HepG2 (cell line): ENCODE measurements around the gene ZNF524. TPM values are rescaled to one million over a fixed set of nuclear protein-coding genes. Genes with fewer than 3 reads are reported as not detected.

Experiments
- GABPA ChIP-seq, 2 experiments: IDR thresholded peaks; 2 replicates each; pipeline ENCODE4 v1.6.1; 2011 to 2016; ENCODE audit warnings: low read depth in 2 of 2, low read length in 1 of 2, missing biosample characterization in 1 of 2, missing genetic modification characterization in 1 of 2
- HCFC1 ChIP-seq: fragments of 150-350 bp; IDR thresholded peaks from 2 replicates; pipeline ENCODE4 v1.6.1; 2014; ENCODE audit warnings: low read depth, low read length
- HNRNPK ChIP-seq: fragments of 200-400 bp; formaldehyde crosslinking; IDR thresholded peaks from 2 replicates; pipeline ENCODE4 v1.6.1; 2018; ENCODE audit warnings: low read length, low read depth, moderate library complexity, mild to moderate bottlenecking; ENCODE audit not compliant: poor library complexity, severe bottlenecking
- KAT7 ChIP-seq: IDR thresholded peaks from 2 replicates; pipeline ENCODE4 v1.6.1; 2018; ENCODE audit warnings: borderline replicate concordance, missing compliant biosample characterization
- KDM5A ChIP-seq: fragments of 200-600 bp; sonication (generic); IDR thresholded peaks from 2 replicates; pipeline ENCODE4 v1.7.0; 2018; ENCODE audit warnings: antibody characterized with exemption, mild to moderate bottlenecking, low read length, borderline replicate concordance
- LCORL ChIP-seq, 2 experiments: fragments of 450-650 bp in 1 of 2; sonication (generic) in 1 of 2; formaldehyde crosslinking in 1 of 2; IDR thresholded peaks; 2 replicates each; pipeline versions ENCODE4 v1.5.0 to v1.6.1; 2017 to 2020; ENCODE audit warnings: antibody characterized with exemption in 1 of 2, missing genetic modification reagents in 1 of 2
- MED13 ChIP-seq: sonication (generic); formaldehyde crosslinking; IDR thresholded peaks from 2 replicates; pipeline ENCODE4 v1.5.0; 2020; ENCODE audit warnings: missing genetic modification reagents
- MYC ChIP-seq: sonication (generic); formaldehyde crosslinking; IDR thresholded peaks from 2 replicates; pipeline ENCODE4 v1.9.0; 2021; ENCODE audit warnings: missing genetic modification reagents, borderline replicate concordance
- NCOA5 ChIP-seq: sonication (generic); formaldehyde crosslinking; IDR thresholded peaks from 2 replicates; pipeline ENCODE4 v1.4.0; 2020; ENCODE audit warnings: missing genetic modification reagents
- RBAK ChIP-seq: sonication (generic); formaldehyde crosslinking; IDR thresholded peaks from 2 replicates; pipeline ENCODE4 v1.5.1; 2020; ENCODE audit warnings: mild to moderate bottlenecking, missing genetic modification reagents
- SAP130 ChIP-seq: IDR thresholded peaks from 2 replicates; pipeline ENCODE4 v1.6.1; 2016; ENCODE audit warnings: low read depth
- SMAD1 ChIP-seq: sonication (generic); formaldehyde crosslinking; IDR thresholded peaks from 2 replicates; pipeline ENCODE4 v1.4.0; 2020; ENCODE audit warnings: missing genetic modification reagents, low read depth, mild to moderate bottlenecking, borderline replicate concordance
- TCF12 ChIP-seq, 2 experiments: fragments of 450-650 bp in 1 of 2; sonication (generic) in 1 of 2; formaldehyde crosslinking in 1 of 2; IDR thresholded peaks; 2 replicates each; pipeline versions ENCODE4 v1.6.1 to v1.8.0; 2017 to 2022; ENCODE audit warnings: antibody characterized with exemption in 1 of 2, mild to moderate bottlenecking in 1 of 2, missing genetic modification reagents in 1 of 2, moderate library complexity in 1 of 2
- THAP11 ChIP-seq: IDR thresholded peaks from 2 replicates; pipeline ENCODE4 v1.6.1; 2016; ENCODE audit warnings: missing biosample characterization, missing genetic modification reagents
- ZNF615 ChIP-seq: sonication (generic); formaldehyde crosslinking; IDR thresholded peaks from 2 replicates; pipeline ENCODE4 v1.5.0; 2020; ENCODE audit warnings: mild to moderate bottlenecking, missing genetic modification reagents, borderline replicate concordance
- polyA plus RNA-seq, 8 experiments: library from polyadenylated mRNA; depleted of rRNA in 3 of 8; stranded (reverse) in 7 of 8; unstranded in 1 of 8; fragments of >200 nt; fragmentation: Illumina TruSeq in 4 of 8; extraction: Trizol in 4 of 8; gene quantifications; 2 replicates each; pipeline versions ENCODE4 v1.2.1 to v1.2.3, GENCODE V29; 2011 to 2016; ENCODE audit warnings: low read depth in 4 of 8, missing spikeins in 1 of 8, mixed read lengths in 1 of 8; ENCODE audit not compliant: insufficient read depth in 1 of 8
- total RNA-seq, 5 experiments: library from RNA; depleted of rRNA; stranded (reverse); fragments of >200 nt; fragmentation: Illumina TruSeq; extraction: Trizol; gene quantifications; 2 replicates each; pipeline ENCODE4 v1.2.3, GENCODE V29; 2016; ENCODE audit warnings: low read depth in 1 of 5
- TF ChIP-seq, protein P1 (sequence below): sonication (generic); formaldehyde crosslinking; IDR thresholded peaks from 2 replicates; pipeline ENCODE4 v1.8.1; 2023; ENCODE audit warnings: mild to moderate bottlenecking, missing genetic modification reagents
- TF ChIP-seq, protein P2 (sequence below): sonication (generic); formaldehyde crosslinking; IDR thresholded peaks from 2 replicates; pipeline ENCODE4 v1.8.0; 2022; ENCODE audit warnings: missing genetic modification reagents, mild to moderate bottlenecking, moderate library complexity, borderline replicate concordance
- TF ChIP-seq, protein P3 (sequence below): sonication (generic); formaldehyde crosslinking; IDR thresholded peaks from 2 replicates; pipeline ENCODE4 v1.4.0; 2020; ENCODE audit warnings: missing genetic modification reagents

The ZNF524 gene
- total and polyA plus RNA-seq, 2 of the 13 experiments (the other 11 are each of a cell fraction or from before 2014, with no cell fraction given), result 3.2 to 4.6 TPM

DNA sequence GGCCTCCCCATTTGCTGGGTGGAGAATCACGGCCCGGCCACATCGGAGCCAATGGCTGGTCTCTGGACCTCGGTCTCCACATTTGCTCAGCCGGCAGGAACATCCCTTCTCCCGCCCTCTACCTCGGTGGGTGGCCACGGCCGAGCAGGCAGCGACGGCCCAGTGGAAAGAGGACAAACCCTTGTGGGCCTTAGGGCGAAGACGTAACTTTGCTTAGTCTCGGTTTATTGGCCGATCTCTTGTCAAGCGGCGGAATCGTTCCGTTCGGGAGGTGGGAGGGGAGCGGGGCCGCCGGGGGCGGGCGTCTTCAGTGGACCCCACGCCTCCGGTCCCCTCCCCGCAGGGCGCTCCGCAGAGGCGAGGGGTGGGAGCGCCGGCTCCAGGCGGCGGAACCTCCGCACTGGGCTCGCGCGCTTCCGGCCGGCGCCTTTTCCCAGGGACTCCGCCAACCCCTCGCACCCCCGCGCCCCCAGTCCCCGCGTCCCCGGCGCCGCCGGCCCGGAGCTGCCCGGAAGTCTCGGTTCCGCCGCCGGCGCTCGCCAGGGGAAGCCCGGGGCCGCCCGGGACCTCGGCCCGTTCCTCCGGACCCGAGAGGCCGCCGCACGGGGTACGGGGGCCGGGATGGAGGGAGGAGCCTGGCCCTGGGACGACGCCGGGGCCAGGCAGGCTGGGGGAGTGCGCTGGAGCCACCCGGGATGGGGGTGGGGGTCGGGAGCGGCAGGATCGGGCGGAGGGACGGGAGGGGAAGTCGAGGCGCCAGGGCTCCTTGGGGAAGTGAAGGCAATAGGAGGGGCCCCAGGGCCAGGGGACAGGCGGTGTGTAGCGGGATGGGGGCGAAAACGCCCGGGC is 40.7 kb downstream of the ZNF524 start, which contains the start of gene ZNF580 (continued):
- TF ChIP-seq, protein P1, sequence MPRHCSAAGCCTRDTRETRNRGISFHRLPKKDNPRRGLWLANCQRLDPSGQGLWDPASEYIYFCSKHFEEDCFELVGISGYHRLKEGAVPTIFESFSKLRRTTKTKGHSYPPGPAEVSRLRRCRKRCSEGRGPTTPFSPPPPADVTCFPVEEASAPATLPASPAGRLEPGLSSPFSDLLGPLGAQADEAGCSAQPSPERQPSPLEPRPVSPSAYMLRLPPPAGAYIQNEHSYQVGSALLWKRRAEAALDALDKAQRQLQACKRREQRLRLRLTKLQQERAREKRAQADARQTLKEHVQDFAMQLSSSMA (CRISPR knock-in tag), result no peak
- TF ChIP-seq HNRNPK (peak; percentile 82), SAP130 (CRISPR knock-in tag) (peak; percentile 47), LCORL (IDR thresholded peaks at IDR 0.05) (no peak), LCORL (CRISPR knock-in tag; IDR thresholded peaks at IDR 0.05) (peak; percentile 15; the same call in 1 of the 2 replicates), KDM5A (peak; percentile 94), GABPA (IDR thresholded peaks at IDR 0.05; ENCODE audit: low read depth, low read length) (peak; percentile 75), GABPA (CRISPR knock-in tag; IDR thresholded peaks at IDR 0.05; ENCODE audit: low read depth) (peak; percentile 58), TCF12 (IDR thresholded peaks at IDR 0.05) (no peak), TCF12 (CRISPR knock-in tag; IDR thresholded peaks at IDR 0.05) (no peak), MYC (peak; percentile 48; the same call in 1 of the 2 replicates), THAP11 (CRISPR knock-in tag) (peak; percentile 67; the same call in 1 of the 2 replicates), ZNF615 (CRISPR knock-in tag) (no peak), MED13 (CRISPR knock-in tag) (0 out of 2 replicates have a peak, but pooled peaks have one; percentile 58), RBAK (CRISPR knock-in tag) (no peak), SMAD1 (CRISPR knock-in tag) (0 out of 2 replicates have a peak, but pooled peaks have one; percentile 14), NCOA5 (CRISPR knock-in tag) (0 out of 2 replicates have a peak, but pooled peaks have one; percentile 16), HCFC1 (peak; percentile 37; the same call in 1 of the 2 replicates), KAT7 (peak; percentile 8; the same call in 1 of the 2 replicates)
- TF ChIP-seq, protein P2, sequence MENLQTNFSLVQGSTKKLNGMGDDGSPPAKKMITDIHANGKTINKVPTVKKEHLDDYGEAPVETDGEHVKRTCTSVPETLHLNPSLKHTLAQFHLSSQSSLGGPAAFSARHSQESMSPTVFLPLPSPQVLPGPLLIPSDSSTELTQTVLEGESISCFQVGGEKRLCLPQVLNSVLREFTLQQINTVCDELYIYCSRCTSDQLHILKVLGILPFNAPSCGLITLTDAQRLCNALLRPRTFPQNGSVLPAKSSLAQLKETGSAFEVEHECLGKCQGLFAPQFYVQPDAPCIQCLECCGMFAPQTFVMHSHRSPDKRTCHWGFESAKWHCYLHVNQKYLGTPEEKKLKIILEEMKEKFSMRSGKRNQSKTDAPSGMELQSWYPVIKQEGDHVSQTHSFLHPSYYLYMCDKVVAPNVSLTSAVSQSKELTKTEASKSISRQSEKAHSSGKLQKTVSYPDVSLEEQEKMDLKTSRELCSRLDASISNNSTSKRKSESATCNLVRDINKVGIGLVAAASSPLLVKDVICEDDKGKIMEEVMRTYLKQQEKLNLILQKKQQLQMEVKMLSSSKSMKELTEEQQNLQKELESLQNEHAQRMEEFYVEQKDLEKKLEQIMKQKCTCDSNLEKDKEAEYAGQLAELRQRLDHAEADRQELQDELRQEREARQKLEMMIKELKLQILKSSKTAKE (CRISPR knock-in tag), result 0 out of 2 replicates have a peak, but pooled peaks have one; percentile 50
- TF ChIP-seq, protein P3, sequence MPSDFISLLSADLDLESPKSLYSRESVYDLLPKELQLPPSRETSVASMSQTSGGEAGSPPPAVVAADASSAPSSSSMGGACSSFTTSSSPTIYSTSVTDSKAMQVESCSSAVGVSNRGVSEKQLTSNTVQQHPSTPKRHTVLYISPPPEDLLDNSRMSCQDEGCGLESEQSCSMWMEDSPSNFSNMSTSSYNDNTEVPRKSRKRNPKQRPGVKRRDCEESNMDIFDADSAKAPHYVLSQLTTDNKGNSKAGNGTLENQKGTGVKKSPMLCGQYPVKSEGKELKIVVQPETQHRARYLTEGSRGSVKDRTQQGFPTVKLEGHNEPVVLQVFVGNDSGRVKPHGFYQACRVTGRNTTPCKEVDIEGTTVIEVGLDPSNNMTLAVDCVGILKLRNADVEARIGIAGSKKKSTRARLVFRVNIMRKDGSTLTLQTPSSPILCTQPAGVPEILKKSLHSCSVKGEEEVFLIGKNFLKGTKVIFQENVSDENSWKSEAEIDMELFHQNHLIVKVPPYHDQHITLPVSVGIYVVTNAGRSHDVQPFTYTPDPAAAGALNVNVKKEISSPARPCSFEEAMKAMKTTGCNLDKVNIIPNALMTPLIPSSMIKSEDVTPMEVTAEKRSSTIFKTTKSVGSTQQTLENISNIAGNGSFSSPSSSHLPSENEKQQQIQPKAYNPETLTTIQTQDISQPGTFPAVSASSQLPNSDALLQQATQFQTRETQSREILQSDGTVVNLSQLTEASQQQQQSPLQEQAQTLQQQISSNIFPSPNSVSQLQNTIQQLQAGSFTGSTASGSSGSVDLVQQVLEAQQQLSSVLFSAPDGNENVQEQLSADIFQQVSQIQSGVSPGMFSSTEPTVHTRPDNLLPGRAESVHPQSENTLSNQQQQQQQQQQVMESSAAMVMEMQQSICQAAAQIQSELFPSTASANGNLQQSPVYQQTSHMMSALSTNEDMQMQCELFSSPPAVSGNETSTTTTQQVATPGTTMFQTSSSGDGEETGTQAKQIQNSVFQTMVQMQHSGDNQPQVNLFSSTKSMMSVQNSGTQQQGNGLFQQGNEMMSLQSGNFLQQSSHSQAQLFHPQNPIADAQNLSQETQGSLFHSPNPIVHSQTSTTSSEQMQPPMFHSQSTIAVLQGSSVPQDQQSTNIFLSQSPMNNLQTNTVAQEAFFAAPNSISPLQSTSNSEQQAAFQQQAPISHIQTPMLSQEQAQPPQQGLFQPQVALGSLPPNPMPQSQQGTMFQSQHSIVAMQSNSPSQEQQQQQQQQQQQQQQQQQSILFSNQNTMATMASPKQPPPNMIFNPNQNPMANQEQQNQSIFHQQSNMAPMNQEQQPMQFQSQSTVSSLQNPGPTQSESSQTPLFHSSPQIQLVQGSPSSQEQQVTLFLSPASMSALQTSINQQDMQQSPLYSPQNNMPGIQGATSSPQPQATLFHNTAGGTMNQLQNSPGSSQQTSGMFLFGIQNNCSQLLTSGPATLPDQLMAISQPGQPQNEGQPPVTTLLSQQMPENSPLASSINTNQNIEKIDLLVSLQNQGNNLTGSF, result no peak
